Stimulated activated CD8-positive, alpha-beta memory T cell treated with anti-CD3 and anti-CD28 coated beads, Interleukin-4, amount 100 ng/mL, for 24 hours (primary cell): ENCODE results near the gene GAP43.

ENCODE experiments used
- DNase-seq: peaks from one replicate; pipeline ENCODE4 v3.0.0-alpha.2; 2020; ENCODE audit warnings: low read depth

GAP43 gene, protein sequence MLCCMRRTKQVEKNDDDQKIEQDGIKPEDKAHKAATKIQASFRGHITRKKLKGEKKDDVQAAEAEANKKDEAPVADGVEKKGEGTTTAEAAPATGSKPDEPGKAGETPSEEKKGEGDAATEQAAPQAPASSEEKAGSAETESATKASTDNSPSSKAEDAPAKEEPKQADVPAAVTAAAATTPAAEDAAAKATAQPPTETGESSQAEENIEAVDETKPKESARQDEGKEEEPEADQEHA

DNA sequence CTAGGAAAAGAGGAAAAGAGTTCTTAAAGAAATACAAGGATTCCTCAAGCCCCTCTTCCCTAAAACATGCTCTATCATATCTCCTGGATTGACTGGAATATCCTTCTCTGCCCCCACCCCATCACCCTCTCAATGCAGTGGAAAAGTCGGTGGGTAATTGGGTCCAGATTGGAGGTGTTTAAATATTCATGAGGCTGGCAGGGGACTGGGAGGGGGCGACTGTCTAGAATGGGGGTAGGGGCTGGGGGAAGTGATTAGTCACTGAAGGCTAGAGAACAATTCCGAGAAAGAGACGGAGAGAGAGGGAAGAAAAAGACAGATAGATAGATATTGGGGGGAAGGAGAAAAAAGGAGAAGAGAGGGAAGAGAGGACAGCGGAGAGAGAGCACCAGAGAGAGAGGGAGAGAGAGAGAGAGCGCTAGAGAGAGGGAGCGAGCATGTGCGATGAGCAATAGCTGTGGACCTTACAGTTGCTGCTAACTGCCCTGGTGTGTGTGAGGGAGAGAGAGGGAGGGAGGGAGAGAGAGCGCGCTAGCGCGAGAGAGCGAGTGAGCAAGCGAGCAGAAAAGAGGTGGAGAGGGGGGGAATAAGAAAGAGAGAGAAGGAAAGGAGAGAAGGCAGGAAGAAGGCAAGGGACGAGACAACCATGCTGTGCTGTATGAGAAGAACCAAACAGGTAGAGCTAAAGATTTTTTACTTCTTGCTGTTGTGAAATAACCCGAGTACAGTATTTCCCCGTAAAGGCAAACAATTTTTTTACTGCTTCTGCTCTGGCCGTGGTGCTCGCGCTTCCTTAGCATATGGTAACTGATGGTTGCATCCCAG is at the start of gene GAP43:
Gene GAP43 (plus strand): TSS at position 467 of the 825 bp plus-strand sequence. CDS start 180 bp downstream, at position 647.
- no peak for DNase-seq

DNA sequence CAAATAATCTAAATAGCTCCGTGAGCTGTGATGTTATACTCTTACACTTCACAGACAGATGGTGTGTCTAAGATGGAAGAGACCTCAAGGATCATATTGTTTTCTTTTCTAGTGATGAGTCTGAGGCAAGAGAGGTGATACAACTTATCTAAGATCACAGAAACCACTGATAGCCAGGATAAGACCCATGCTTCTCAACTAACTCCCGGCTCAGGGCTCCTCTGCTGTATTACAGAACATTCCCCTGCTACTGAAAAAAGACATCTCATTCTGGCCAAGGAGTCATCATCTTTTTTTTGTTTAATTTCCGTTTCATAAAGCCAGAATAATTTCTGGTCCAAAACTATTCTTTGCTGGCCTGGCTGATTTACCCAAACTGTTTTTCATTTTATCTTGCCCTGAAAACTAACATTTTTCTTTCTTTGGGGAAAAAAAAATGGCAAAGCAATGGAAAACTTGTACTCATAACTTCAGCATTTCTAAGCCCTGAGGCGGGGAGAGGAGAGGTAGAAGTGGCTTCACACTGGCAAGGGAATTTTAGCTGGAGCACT is 46.9 kb upstream of the GAP43 start:
- no peak for DNase-seq

DNA sequence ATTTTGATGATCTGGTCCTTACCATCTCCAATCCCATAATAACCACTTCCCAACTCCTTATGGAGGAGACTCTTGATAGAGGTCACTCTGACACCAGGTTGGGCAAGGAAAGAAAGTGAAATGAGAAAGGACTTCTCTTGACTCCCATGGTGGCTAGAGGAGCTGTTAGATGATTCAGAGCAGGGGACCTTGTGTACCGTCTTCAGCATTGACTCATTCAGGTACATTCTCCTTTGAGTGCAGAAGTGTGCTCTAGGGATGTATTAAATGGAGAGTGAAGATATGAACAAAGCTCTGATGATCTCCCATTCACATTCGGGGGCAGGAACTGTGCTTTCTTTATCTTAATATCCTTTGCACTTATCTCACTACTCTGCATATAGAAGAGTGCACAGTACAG is 46.3 kb upstream of the GAP43 start:
- no peak for DNase-seq

DNA sequence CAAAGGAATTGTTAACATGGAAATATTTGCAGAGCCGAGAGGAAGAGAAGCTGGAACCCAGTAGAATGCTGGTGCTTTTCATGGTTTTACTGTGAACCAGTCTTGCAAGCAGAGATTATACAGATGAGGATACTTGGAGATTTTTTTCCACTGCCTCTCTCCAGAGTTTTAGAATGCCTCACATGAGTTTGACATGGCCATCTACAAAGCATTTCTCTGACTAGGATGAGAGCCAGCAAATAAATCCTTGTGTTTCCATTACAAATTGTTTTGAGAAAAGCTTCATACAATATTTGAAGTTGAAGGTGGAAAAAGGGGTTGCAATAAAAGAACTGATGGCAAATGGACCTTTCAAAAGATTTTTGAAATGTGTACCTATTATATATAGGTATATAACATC is 45.0 kb upstream of the GAP43 start:
- no peak for DNase-seq

DNA sequence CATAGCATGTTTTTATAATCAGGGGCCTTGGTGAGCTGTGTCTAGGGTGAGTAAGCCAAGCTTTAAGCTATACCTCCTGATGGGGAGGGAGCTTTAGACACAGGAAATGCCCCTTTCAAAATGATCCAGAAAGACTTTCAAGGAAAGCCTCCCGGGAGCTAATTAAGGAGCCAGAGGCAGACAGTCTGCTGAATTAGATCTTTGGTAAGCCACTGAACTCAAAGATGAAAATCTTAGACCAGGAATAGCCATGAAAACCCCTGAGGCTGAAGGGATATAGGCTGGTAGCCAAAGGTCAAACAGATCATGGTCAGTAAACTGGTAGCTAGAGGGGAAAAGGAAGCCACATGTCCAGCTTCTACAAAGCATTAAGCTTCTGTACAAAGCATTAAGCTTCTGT is 42.7 kb upstream of the GAP43 start:
- DNase-seq = no peak

DNA sequence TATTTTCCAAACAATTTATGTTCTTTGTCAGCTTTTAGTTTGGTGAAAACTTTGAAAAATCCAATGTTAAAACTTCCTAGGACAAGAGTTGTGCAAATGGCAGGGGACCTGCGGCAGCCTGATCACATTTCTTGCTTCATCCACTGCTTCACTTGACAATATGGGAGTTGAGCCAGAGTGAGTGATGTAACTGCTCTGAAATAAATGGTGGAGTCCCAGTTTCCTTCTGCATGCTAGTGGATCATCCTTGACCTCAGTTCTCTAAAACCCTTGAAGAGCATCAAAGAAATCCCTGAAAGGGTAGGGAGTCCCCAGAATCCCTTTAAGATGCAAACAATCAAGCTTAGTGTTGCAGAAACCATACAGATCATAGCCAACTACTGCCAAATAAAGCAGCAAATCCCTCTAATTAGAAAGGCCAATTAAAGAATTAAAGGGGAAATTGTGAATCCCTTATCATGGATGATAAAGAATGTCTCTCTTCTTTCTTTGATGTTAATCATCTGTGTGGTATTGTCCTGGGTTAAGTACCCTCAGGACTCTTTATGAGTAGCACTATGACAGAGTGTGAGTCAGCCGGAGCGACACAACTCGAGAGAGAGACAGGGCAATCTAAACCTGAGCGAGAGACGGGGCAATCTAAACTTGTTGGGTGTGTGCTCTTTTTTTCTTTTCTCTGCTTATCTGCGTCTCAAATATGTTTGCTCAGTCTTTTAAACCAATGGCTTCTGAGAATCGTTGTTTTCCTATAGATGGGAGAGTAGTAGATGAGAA is 41.8 kb upstream of the GAP43 start:
- DNase-seq = no peak

DNA sequence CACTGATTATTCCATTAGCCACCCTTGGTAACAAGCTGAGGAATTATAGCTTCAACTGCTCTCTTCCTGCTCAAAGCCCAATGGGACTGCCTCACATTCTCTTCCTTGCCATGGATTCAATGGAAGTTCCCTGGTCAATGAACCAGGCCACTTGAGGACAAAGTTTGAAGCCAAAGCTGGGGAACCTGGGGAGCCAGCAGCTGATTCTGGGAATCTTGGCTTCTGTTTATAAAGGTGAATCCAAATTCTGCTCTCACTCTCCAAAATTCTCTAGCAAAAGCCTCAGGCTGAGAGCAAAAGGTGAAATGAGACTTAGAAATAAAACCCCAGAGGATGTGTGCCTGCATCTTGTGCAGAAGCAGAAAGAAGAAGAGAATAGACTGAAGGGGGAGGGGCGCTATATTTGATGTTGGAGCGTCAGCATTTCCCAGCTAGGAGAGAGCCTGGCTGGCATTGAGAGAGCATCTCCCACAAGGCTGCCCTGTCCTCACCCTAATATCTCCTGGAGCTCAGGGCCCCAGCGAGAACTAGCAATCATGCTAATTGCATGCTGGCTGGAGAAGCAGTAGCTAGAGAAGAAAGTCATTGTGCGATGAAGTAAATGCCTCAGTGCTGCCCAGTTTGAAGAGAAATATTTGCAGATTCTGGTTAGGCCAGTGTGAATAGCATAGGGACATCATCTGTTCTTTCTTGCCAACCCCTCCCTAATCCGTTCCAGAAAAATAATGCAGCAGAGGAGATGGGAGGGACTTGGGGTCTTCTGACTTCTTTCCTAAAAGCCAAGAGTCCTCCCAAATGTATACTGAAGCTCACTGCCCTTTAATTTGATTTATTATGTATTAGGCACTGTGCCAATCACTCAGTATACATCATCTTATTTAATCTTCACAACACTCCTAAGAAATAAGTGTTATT is 34.9 kb upstream of the GAP43 start:
- DNase-seq = no peak

DNA sequence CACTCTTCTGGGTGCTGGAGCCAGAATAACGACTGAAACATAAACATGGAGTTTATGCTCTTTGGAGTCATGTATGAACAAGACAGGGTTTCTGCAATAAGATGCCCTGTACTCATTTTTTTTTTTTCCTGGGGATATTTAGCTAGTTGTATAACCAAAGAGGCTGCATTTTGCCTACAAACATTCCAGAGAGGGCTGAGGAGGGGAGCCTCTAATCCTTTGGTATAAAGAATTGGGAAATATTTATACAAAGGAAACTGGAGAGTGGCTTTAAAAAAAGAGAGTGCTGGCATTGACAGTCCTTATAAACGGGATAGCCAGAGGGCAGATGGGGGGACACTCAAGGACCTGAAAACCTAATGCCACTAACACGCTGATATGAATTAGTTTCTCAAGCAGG is 32.4 kb upstream of the GAP43 start:
- no peak for DNase-seq

DNA sequence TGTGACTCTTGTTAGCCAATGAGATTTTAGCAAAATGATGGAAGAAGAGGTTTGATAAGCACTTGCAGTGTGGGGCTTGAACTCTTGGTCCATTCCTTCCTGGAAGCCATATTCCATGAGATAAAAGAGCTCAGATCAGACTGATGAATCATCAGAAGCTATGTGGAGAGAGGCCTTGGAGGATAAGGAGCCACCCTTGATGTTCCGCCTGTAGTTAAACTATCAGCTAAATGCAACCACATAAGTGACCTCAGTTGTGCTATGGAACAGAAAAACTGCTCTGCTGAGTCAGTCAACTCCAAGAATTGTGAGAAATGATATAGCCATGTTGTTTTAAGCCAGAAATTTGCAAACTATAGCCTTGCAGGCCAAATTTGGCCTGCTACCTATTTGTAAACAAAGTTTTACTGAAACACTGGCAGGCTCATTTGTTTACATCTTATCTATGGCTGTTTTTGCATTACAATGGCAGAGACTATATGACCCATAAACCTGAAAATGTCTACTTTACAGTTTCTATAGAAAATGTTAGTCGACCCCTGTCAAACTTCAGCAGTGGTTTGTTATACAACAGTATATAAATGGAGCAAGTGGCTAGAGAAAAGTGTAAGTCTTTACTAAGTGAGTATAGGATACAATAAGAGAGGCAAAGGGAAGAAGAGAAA is 27.6 kb upstream of the GAP43 start:
- no peak for DNase-seq

DNA sequence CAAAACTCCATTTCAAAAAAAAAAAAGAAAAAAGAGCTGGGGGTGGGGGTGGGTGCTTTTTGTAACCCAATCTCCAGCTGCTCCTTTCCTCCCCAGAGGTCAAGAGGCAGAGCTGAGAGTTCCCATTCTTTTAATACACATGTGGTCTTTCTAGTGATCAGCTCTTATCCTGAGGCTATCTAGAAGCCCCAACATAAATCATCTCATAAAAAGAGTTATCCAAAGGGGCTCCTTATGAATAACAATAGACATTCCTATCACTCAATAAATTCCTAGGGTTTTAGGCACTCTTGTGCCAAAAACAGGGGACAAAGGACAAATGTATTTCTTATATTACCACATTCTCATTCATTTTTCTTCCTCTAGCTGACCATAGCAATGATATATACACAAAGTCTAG is 25.1 kb upstream of the GAP43 start:
- DNase-seq = no peak

DNA sequence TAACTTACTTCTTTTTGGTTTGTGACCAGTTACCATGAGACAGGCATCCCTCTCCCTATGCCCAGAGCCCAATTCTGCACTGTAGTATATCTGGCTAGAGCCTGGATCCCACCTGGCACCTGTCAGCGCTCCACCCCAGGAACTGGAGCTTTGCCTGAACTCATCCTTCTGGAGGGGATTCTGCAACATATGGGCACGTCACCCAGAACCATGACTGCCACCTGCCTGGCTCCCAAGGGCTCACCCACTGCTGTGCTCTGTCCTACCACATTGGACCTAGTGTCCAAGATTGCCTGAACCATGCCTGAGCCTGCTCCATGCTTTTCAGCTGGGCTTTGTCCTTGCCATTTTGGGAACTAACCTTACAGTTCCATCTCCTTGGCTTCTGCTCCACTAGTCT is 21.1 kb upstream of the GAP43 start:
- no peak for DNase-seq

DNA sequence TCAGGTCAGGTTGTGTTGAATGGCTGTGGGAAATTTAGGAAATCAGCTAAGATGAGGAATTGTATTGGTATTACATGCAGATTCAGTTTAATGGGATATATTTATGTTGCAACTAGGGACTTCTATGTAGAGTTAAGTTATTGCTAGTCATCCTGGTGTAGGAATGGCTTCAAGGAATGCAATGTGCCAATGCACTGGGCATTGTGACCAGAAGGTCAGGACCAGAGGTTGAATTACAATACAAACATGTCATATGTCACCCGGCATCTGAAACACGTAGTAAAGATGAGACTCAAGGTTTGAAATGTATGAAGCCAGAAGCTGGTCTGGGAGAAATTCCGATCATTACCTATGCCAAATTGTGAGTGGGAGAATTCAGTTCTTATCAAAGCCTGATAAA is 11.7 kb upstream of the GAP43 start:
- DNase-seq = no peak

DNA sequence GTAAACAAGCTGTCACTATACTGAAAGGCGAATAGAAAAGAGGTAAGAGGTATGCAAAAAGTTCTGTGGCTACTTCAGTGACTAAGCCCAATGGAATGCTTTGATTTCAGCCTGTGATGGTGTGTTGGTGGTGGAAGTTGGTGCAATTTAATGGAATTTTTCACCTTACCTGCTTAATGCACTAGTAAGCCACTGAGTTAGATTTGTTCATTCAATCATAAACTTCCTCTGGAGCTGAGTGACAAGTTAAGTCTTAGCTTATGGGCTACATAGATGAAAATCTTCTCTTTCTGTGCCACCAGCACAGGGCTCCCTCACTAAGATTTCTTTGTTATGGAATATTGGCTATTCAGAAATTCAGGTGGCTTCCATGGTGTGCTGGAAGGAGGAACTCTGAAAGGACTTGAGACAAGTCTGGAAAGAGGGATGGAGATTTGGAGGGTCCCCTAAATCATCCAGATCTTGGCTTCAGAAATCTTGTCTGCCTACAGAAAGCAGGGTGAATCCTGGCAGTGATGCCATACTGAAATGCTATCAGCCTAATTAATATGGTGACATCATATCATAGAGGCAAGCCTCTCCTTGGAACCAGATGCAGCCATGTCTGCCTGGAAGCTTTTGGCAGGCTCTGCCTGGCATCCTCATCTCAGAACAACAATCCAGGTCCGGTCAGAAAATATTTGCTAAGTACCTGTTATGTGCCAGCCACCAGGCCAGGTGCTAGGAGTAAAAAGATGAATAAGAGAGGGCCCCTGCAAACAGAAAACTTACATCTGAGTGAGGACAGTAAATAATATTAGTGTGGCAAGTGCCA is 8.1 kb upstream of the GAP43 start:
- DNase-seq = no peak

DNA sequence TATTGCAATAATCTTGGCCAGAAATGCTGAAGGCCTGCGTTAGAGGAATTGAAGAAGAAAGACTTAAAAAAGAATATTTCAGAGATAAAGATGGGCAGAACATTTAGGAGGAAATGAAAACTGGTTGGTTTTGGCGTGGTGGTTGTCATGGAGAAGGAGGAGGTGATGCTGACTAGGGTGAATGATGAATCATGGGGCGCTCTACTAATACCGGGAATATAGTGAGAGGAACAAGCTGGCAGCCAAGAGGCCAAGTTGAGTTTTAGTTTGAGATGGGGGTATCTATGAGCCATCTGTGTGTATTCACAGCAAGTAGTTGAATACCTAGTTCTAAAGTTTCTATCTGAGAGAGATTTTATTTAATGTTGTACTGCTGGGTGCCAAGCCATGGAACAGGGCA is 6.8 kb upstream of the GAP43 start:
- no peak for DNase-seq

DNA sequence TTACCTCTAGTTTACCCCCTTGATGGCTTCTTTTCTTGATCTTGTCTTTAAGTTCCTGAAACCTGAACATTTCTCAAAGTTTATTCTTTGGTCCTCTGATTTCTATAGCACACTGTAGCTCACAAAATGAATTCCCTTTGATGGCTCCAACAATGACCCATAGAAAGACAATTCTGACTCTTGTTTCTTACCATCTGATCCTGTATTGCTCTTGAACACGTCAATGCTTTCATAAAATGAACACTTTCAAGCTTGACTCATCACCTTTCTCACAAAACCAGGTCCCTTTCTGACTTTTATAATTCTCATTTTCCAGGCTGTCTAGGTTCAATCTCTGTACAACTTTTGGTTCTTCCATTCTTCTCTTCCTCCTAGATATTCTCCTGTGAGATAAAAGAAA is 5.7 kb upstream of the GAP43 start:
- DNase-seq = no peak

DNA sequence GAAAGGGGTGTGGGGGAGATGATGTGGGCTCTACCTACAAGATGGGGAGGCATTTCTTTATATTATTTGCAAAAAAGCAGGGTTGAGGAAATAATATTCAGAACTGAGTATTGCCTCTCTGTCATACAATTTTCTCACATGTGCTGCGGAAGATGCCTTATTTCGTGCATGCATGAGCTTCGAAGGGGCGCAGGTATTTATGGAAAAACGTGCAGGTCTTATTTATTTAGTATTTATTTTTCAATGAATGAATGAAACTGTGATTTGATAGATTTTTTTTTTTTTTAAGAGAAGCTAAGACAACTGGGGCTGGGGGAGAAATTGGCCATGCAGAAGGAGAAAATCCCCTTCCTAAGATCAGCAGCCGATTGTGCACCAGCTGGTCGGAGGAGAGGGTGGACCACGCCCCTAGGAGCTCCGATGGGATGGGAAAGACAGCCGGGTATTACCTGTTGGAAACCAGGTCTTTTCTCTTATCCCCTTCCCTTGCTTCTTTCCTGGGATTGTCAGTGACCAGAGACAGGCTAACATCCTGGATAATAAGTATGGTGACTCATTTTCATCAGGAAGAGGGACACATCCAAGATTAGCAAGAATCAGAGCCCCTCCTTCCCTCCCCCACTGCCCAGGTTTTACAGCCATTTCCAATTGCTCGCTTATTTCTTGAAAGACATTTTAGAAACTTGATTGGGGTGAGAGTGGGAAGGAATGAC is 875 bp downstream of the GAP43 start:
- DNase-seq = no peak

DNA sequence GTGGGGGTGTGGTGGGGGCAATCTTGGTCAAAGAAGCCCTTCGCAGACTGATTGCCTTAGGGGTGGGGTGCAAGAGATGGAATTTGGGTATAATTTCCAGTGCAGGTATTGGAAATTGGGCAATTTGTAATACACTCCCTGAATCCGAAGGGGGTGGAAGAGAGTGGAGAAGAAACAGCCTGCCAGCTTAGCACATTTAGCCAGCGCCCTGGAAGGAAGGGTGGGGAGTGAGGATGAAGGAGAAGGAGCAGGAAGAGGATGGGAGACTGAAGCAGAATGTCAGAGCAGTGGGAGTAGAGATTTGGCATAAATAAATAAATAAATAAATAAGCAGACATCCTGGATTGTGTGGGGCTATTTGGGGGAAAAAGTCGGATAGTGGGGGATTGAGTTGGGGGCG is 1.6 kb downstream of the GAP43 start:
- no peak for DNase-seq

DNA sequence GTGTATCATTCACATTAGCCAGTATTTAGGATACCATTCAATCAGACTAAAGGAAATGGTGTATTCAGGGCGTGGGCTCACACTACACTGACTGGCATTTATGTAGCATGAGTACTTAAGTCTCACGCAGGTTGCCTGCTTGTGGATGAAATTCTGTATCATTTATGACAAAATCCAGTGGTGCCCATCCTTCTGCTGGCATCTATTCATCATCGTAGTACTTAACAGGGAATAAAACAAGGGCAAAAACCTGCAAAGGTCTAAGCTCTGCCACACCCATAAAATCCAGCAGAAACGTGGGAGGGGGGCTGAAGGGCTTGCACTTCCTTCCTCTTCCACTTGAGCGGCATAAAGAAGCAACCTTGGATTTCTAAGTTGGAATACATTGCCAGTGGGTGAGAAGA is 2.7 kb downstream of the GAP43 start:
- no peak for DNase-seq

DNA sequence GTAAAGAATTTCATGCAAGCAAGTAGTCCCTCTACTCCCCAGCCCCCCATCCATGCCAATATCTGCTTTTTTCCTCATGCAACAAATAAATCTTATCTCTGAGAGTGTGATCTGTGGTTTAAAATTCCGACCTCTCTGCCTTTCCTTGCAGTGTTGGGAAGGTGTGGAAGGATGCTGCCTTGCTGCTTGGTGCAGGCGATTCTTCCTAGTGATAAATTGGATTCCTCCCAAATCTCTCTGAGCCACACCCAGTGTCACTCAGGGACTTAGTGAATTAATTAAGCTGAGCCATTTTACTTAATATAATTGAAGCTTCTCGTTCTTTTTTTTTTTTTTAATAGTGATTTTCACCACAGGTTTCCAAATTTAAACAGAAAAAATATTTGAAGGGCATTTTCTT is 3.4 kb downstream of the GAP43 start:
- DNase-seq = no peak
